Upper lobe of left lung (tissue), 4 donors: ENCODE results near the gene RIOX2.

Source experiments
- CTCF ChIP-seq, 6 experiments: fragments of 450-650 bp in 4 of 6; fragments of 200-600 bp in 2 of 6; sonication (generic) in 2 of 6; IDR thresholded peaks; one replicate each; pipeline ENCODE4 v1.5.1; 2016 to 2019; ENCODE audit warnings: antibody characterized with exemption in 6 of 6
- EP300 ChIP-seq, 4 donors: sonication (generic); formaldehyde crosslinking; IDR thresholded peaks; one replicate each; pipeline ENCODE4 v1.5.1; 2017; ENCODE audit warnings: antibody characterized with exemption in 4 of 4, control low read depth in 2 of 4
- POLR2A ChIP-seq, 4 donors: fragments of 450-650 bp; IDR thresholded peaks; one replicate each; pipeline ENCODE4 v1.5.1; 2016 to 2017; ENCODE audit warnings: antibody characterized with exemption in 4 of 4, mild to moderate bottlenecking in 2 of 4
- POLR2AphosphoS5 ChIP-seq, 2 donors: sonication (generic); formaldehyde crosslinking; IDR thresholded peaks; one replicate each; pipeline ENCODE4 v1.5.1; 2017; ENCODE audit warnings: antibody characterized with exemption in 2 of 2

GRCh38 chr3:97969541-97969940 lies 2.7 kb downstream of the RIOX2 start:
- no peak for TF ChIP-seq CTCF (IDR thresholded peaks at IDR 0.05)
- no peak for TF ChIP-seq POLR2AphosphoS5 (IDR thresholded peaks at IDR 0.05)
- TF ChIP-seq EP300 (IDR thresholded peaks at IDR 0.05), result no peak
- TF ChIP-seq POLR2A (IDR thresholded peaks at IDR 0.05), result no peak
